Stomach (tissue), 4 donors: Measurements from ENCODE around the gene CCDC9.

Experiments
- POLR2A ChIP-seq, 4 donors: fragments of 450-650 bp; IDR thresholded peaks; one replicate each; pipeline ENCODE4 v1.6.1; 2016; ENCODE audit warnings: antibody characterized with exemption in 4 of 4, control low read depth in 2 of 4, mild to moderate bottlenecking in 1 of 4, moderate library complexity in 1 of 4
- POLR2AphosphoS5 ChIP-seq, 3 donors: sonication (generic); formaldehyde crosslinking; IDR thresholded peaks; one replicate each; pipeline ENCODE4 v1.6.1; 2016; ENCODE audit warnings: antibody characterized with exemption in 3 of 3
- TF ChIP-seq, protein P1 (sequence below), 7 experiments: fragments of 450-650 bp in 4 of 7; fragments of 200-600 bp in 3 of 7; sonication (generic) in 3 of 7; IDR thresholded peaks; one replicate each; pipeline ENCODE4 v1.5.1; 2016 to 2019; ENCODE audit warnings: antibody characterized with exemption in 7 of 7, control low read depth in 2 of 7, mild to moderate bottlenecking in 1 of 7

DNA sequence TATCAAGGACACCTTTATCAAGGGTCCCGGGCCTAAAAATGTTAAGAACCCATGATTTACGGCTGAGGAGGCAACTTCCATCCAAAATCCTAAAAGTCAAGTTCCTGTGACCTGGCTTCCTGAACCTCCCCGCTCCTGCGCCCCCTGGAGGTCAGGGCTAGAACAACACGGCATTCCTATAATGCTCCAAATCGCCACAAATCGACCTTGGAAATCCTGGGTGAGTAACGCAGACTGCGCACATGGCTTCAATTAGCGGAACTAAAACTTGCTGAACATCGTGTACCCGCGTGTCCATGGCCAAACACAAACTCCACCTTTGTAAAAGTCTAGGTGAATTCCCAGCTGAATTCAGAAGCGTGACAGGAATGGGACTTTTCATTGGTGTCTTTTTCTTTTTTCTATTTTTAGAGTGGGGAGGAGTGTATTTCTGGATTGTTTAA, 49.0 kb downstream of the CCDC9 start:
- TF ChIP-seq, protein P1, sequence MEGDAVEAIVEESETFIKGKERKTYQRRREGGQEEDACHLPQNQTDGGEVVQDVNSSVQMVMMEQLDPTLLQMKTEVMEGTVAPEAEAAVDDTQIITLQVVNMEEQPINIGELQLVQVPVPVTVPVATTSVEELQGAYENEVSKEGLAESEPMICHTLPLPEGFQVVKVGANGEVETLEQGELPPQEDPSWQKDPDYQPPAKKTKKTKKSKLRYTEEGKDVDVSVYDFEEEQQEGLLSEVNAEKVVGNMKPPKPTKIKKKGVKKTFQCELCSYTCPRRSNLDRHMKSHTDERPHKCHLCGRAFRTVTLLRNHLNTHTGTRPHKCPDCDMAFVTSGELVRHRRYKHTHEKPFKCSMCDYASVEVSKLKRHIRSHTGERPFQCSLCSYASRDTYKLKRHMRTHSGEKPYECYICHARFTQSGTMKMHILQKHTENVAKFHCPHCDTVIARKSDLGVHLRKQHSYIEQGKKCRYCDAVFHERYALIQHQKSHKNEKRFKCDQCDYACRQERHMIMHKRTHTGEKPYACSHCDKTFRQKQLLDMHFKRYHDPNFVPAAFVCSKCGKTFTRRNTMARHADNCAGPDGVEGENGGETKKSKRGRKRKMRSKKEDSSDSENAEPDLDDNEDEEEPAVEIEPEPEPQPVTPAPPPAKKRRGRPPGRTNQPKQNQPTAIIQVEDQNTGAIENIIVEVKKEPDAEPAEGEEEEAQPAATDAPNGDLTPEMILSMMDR (IDR thresholded peaks at IDR 0.05), result peak in 5 of 7 experiments; percentile 58 to 93 (median 89)
- TF ChIP-seq POLR2A (IDR thresholded peaks at IDR 0.05) (no peak), POLR2AphosphoS5 (IDR thresholded peaks at IDR 0.05) (peak in 2 of 3 donors; percentile 11 to 62)
